Left forelimb (tissue), 1 donor: ENCODE measurements around the gene OSGEP.
A peak's percentile ranks its signal among the peaks of the same experiment; 100 is the strongest.

Experiments
- DNase-seq: peaks from one replicate; pipeline ENCODE4 v3.0.0-alpha.2; 2018; ENCODE audit warnings: low spot score

The OSGEP gene

GRCh38 chr14:20429801-20430669 is 24.6 kb downstream of the OSGEP start:
- no peak for DNase-seq

- DNase-seq: no peak
Measured at GRCh38 chr14:20428802-20429201, 25.8 kb downstream of the OSGEP start.

- DNase-seq: no peak
Measured at GRCh38 chr14:20428010-20428365, 26.6 kb downstream of the OSGEP start.

- DNase-seq: no peak
Measured at GRCh38 chr14:20427231-20428009, 27.2 kb downstream of the OSGEP start.

GRCh38 chr14:20424851-20425250 is 29.8 kb downstream of the OSGEP start:
- DNase-seq: no peak

- DNase-seq: no peak
Measured at GRCh38 chr14:20422886-20423285, 31.7 kb downstream of the OSGEP start.

GRCh38 chr14:20421267-20421666 is 33.3 kb downstream of the OSGEP start:
- DNase-seq: no peak

GRCh38 chr14:20419419-20419818 is 35.2 kb downstream of the OSGEP start:
- no peak for DNase-seq

- DNase-seq: no peak
Measured at GRCh38 chr14:20418501-20418909, 36.1 kb downstream of the OSGEP start.

GRCh38 chr14:20417250-20418186 is 37.1 kb downstream of the OSGEP start:
- DNase-seq: no peak

GRCh38 chr14:20416223-20416622 is 38.4 kb downstream of the OSGEP start:
- no peak for DNase-seq

- DNase-seq: no peak
Measured at GRCh38 chr14:20415782-20416206, 38.8 kb downstream of the OSGEP start.

GRCh38 chr14:20413744-20414082 is 40.9 kb downstream of the OSGEP start:
- DNase-seq: no peak

GRCh38 chr14:20412876-20413743 is 41.5 kb downstream of the OSGEP start, which contains the start of gene TEP1:
TEP1 (minus strand) TSS chr14:20413501; CDS start chr14:20408439, 5,062 bp downstream.
- peak; percentile 90 for DNase-seq

GRCh38 chr14:20412411-20412810 is 42.2 kb downstream of the OSGEP start:
- DNase-seq: no peak

GRCh38 chr14:20409226-20409625 is 45.4 kb downstream of the OSGEP start:
- DNase-seq: no peak

- DNase-seq: no peak
Measured at GRCh38 chr14:20403521-20403920, 51.1 kb downstream of the OSGEP start.

GRCh38 chr14:20400965-20401593 is 53.5 kb downstream of the OSGEP start:
- DNase-seq: no peak

GRCh38 chr14:20400589-20400964 is 54.0 kb downstream of the OSGEP start:
- DNase-seq: no peak

- no peak for DNase-seq
Measured at GRCh38 chr14:20397511-20397910, 57.1 kb downstream of the OSGEP start.
